Chondrocyte (in vitro differentiated cells): Measurements from ENCODE around the gene HOXC11. TPM values are rescaled to one million over a fixed set of nuclear protein-coding genes. Genes with fewer than 3 reads are reported as not detected.
A peak's percentile ranks its signal among the peaks of the same experiment; 100 is the strongest.

Experiments
- DNase-seq: peaks from one replicate; pipeline ENCODE4 v3.0.0; 2021; ENCODE audit warnings: mixed read lengths, low spot score
- H3K27ac Mint-ChIP-seq: one replicate; pipeline ENCODE4 v1.8.0; 2021; ENCODE audit warnings: mild to moderate bottlenecking, moderate library complexity, mixed read lengths; ENCODE audit not compliant: unreplicated experiment
- H3K27me3 Mint-ChIP-seq: 2 replicates; pipeline ENCODE4 v1.8.0; 2021; ENCODE audit warnings: low read depth, mixed read lengths
- H3K36me3 Mint-ChIP-seq: 2 replicates; pipeline ENCODE4 v1.8.0; 2021; ENCODE audit warnings: low read depth, mixed read lengths
- H3K4me1 Mint-ChIP-seq: 2 replicates; pipeline ENCODE4 v1.8.0; 2021; ENCODE audit warnings: low read depth, mild to moderate bottlenecking, mixed read lengths
- H3K4me3 Mint-ChIP-seq: one replicate; pipeline ENCODE4 v1.8.0; 2021; ENCODE audit warnings: mild to moderate bottlenecking, moderate library complexity, mixed read lengths; ENCODE audit not compliant: unreplicated experiment
- H3K9me3 Mint-ChIP-seq: 2 replicates; pipeline ENCODE4 v1.8.0; 2021; ENCODE audit warnings: low read depth, mixed read lengths
- total RNA-seq: library from RNA; stranded (reverse); gene quantifications from 3 replicates; pipeline ENCODE4 v1.2.1, GENCODE V29; 2021
- TF ChIP-seq, protein P1 (sequence below): fragments of 200-600 bp; sonication (generic); IDR thresholded peaks from 2 replicates; pipeline ENCODE4 v1.5.0; 2021; ENCODE audit warnings: antibody characterized with exemption, mild to moderate bottlenecking, moderate library complexity

Gene HOXC11
- total RNA-seq, 1 donor from 2014 or later: not detected

DNA sequence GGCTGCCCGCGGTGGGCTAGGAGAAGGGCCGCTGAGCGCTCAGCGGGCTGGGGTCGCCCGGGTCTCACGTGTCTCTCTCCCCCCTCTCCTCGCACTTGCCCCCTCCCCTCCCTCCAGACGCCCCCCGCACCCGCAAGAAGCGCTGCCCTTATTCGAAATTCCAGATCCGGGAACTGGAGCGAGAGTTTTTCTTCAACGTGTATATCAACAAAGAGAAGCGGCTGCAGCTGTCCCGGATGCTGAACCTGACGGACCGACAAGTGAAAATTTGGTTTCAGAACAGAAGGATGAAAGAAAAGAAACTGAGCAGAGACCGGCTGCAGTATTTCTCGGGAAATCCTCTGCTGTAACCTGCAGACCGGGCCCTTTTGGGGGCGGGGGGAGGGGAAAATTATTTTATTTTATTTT, 2.1 kb downstream of the HOXC11 start:
- H3K9me3 Mint-ChIP-seq: no peaks in the 10 kb centered on the region
- no peak overlapping the region for H3K4me3 Mint-ChIP-seq
- peaks cover 5% of the 10 kb centered on the region for H3K36me3 Mint-ChIP-seq
- TF ChIP-seq, protein P1, sequence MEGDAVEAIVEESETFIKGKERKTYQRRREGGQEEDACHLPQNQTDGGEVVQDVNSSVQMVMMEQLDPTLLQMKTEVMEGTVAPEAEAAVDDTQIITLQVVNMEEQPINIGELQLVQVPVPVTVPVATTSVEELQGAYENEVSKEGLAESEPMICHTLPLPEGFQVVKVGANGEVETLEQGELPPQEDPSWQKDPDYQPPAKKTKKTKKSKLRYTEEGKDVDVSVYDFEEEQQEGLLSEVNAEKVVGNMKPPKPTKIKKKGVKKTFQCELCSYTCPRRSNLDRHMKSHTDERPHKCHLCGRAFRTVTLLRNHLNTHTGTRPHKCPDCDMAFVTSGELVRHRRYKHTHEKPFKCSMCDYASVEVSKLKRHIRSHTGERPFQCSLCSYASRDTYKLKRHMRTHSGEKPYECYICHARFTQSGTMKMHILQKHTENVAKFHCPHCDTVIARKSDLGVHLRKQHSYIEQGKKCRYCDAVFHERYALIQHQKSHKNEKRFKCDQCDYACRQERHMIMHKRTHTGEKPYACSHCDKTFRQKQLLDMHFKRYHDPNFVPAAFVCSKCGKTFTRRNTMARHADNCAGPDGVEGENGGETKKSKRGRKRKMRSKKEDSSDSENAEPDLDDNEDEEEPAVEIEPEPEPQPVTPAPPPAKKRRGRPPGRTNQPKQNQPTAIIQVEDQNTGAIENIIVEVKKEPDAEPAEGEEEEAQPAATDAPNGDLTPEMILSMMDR: no peak
- peaks cover 16% of the 10 kb centered on the region for H3K4me1 Mint-ChIP-seq
- no peak for DNase-seq
- peaks cover 83% of the 10 kb centered on the region for H3K27me3 Mint-ChIP-seq
- no peak overlapping the region for H3K27ac Mint-ChIP-seq

DNA sequence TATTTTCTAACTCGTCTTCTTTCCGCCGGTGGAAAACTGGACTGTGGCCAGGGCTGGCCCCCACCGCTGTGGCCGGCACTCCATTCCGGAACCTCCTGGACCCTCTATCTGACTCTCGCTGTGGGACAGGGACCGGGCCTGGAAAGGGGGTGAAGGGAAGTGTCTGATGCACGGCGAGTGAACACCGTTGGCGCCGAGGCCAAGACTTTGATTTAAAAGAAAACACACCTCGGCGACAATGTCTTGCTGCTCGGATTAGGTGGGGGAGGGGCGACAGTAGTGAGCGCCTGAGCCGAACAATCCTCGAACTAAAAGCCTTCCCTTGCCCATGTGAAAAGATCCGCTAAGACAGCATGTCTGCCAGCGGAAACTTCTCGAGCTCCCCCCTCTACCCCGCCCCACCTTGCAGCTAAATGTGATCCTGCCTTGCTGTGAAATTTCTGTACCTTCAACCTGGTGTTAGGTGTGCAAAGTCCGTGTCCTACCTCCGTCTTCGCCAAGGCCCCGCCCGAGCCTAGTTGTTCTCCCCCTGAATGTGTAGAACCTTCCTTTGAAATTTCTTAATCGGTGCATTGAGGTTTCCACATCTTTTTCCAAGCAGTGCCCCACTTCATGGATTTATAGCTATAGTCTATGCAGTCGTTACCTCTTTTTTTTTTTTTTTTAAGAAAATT, 2.7 kb downstream of the HOXC11 start:
- Mint-ChIP-seq H3K4me1 (peaks cover 16% of the 10 kb centered on the region), H3K27me3 (peaks cover 83% of the 10 kb centered on the region), H3K36me3 (peaks cover 5% of the 10 kb centered on the region), H3K9me3 (no peaks in the 10 kb centered on the region), H3K27ac (no peak overlapping the region), H3K4me3 (peak overlapping the region; percentile 16)
- TF ChIP-seq, protein P1: no peak
- no peak for DNase-seq

DNA sequence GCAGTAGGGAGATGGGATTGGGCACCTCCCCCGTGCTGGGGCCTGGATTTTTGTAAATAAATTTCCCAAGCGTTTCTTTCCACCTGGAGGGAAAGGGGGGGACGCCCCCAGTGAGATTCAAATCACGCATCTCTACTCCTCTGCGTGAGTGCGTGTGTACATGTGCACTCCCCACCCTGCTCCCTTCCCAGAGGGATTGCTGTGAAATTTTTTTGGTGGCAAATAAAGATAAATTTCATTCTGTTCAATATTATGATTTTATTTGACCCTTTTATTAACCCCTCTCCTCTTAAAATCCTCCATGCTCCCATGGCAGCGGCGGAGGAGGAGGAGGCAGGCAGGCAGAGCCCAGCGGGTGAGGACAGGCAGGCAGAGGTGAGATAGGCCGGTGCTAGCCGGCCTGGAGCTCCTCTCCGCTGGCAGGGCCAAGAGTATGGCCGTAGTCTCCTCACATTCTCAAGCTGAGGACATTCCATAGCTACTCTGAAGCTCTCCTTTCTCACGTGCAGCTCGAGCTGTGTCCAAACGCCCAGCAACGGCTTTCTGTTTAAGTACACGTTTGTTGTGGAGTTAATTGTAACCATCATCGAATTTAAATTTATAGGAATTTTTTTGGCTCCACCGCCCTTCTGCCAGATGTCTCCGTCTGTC, 3.4 kb downstream of the HOXC11 start:
- H3K27me3 Mint-ChIP-seq: peaks cover 83% of the 10 kb centered on the region
- DNase-seq: no peak
- H3K4me1 Mint-ChIP-seq: peaks cover 16% of the 10 kb centered on the region
- H3K4me3 Mint-ChIP-seq: no peak overlapping the region
- TF ChIP-seq, protein P1: no peak
- no peak overlapping the region for H3K27ac Mint-ChIP-seq
- H3K36me3 Mint-ChIP-seq: peaks cover 5% of the 10 kb centered on the region
- no peaks in the 10 kb centered on the region for H3K9me3 Mint-ChIP-seq

DNA sequence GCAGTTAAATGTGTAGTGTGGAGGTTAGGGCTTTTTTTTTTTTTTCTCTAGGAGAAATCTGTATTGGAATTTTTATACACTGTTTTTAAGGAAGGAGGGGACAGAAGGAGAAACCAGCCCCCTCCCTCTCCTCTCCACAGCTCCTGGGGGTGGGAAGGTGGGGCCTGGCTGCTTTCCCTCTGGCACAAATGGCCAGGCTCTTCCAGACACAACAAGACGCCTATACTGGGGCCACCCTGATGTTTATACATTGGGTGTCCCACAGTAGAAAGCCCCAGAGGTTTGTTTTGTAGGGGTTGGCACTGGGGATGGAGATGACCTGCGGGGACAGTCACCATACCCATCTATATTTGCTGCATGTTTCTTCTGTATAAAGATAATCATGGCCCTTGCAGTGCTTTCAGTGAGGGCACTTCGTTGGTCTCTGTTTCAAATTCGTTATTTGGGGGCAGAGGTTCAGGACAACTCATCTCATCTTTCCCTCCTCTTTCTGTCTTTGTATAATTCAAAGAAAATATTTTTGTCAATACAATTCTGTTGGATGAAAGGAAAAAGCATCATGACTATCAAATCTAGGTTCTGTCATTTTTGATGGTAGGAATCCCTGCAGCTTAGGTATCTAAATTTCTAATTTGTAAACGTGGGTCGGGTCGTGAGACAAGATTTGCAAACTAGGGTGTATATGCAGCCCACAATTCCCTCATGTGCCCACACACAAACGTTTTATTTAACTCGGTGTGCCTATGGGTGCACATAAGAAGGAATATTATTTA, 4.1 kb downstream of the HOXC11 start:
- no peak for DNase-seq
- Mint-ChIP-seq H3K4me3 (no peak overlapping the region), H3K27me3 (peaks cover 83% of the 10 kb centered on the region), H3K36me3 (peaks cover 5% of the 10 kb centered on the region), H3K9me3 (no peaks in the 10 kb centered on the region), H3K4me1 (peaks cover 16% of the 10 kb centered on the region), H3K27ac (no peak overlapping the region)
- TF ChIP-seq, protein P1: no peak
